GM23248 (cell line): ENCODE data around the gene TMEM132C. TPM values are rescaled to one million over a fixed set of nuclear protein-coding genes. Genes with fewer than 3 reads are reported as not detected.

Experiments used
- DNase-seq: peaks from one replicate; pipeline ENCODE4 v3.0.0-alpha.2; 2015
- H2AFZ ChIP-seq: fragments of 200-600 bp; sonication (generic); 2 replicates; pipeline ENCODE4 v1.6.1; 2016; ENCODE audit warnings: antibody characterized with exemption
- H3F3A ChIP-seq: fragments of 200-600 bp; sonication (generic); 2 replicates; pipeline ENCODE4 v1.6.1; 2016; ENCODE audit warnings: mild to moderate bottlenecking, antibody characterized with exemption, mixed run types; ENCODE audit not compliant: insufficient read depth
- H3K27ac ChIP-seq: fragments of 200-600 bp; sonication (generic); 2 replicates; pipeline ENCODE4 v1.5.1; 2016; ENCODE audit warnings: mild to moderate bottlenecking
- H3K27me3 ChIP-seq: fragments of 200-600 bp; sonication (generic); replicated peaks from 2 replicates; pipeline ENCODE4 v1.6.1; 2016; ENCODE audit warnings: mild to moderate bottlenecking; ENCODE audit not compliant: insufficient read depth
- H3K36me3 ChIP-seq: fragments of 200-600 bp; sonication (generic); 2 replicates; pipeline ENCODE4 v1.6.1; 2016; ENCODE audit warnings: low read depth, mild to moderate bottlenecking
- H3K4me1 ChIP-seq: fragments of 200-600 bp; sonication (generic); 2 replicates; pipeline ENCODE4 v1.6.1; 2016; ENCODE audit warnings: mild to moderate bottlenecking; ENCODE audit not compliant: insufficient read depth
- H3K4me2 ChIP-seq: fragments of 200-600 bp; sonication (generic); one replicate; pipeline ENCODE4 v1.6.1; 2016; ENCODE audit warnings: mild to moderate bottlenecking; ENCODE audit not compliant: unreplicated experiment
- H3K4me3 ChIP-seq: fragments of 200-600 bp; sonication (generic); 2 replicates; pipeline ENCODE4 v1.5.1; 2016; ENCODE audit warnings: mild to moderate bottlenecking
- H3K79me2 ChIP-seq: fragments of 200-600 bp; sonication (generic); 2 replicates; pipeline ENCODE4 v1.6.1; 2016; ENCODE audit warnings: mild to moderate bottlenecking; ENCODE audit not compliant: insufficient read depth
- H3K9ac ChIP-seq: fragments of 200-600 bp; sonication (generic); 2 replicates; pipeline ENCODE4 v1.6.1; 2016; ENCODE audit warnings: mild to moderate bottlenecking
- H3K9me2 ChIP-seq: fragments of 200-600 bp; sonication (generic); 2 replicates; pipeline ENCODE4 v1.6.1; 2016; ENCODE audit warnings: mixed run types, mild to moderate bottlenecking, moderate library complexity; ENCODE audit not compliant: insufficient read depth
- H3K9me3 ChIP-seq: fragments of 200-600 bp; sonication (generic); one replicate; pipeline ENCODE4 v1.6.1; 2017; ENCODE audit warnings: low read depth
- H4K20me1 ChIP-seq: fragments of 200-600 bp; sonication (generic); 2 replicates; pipeline ENCODE4 v1.6.0; 2016; ENCODE audit not compliant: insufficient read depth
- EZH2 ChIP-seq: fragments of 200-600 bp; sonication (generic); IDR thresholded peaks from 2 replicates; pipeline ENCODE4 v1.6.1; 2018; ENCODE audit warnings: antibody characterized with exemption, mild to moderate bottlenecking; ENCODE audit not compliant: insufficient read depth, poor library complexity, severe bottlenecking
- EZH2phosphoT487 ChIP-seq: fragments of 200-600 bp; sonication (generic); IDR thresholded peaks from 2 replicates; pipeline ENCODE4 v1.6.1; 2018; ENCODE audit warnings: antibody characterized with exemption, moderate library complexity, mild to moderate bottlenecking, low read depth; ENCODE audit not compliant: insufficient read depth
- WGBS, 2 experiments: methylation state at CpG; one replicate each; pipeline ENCODE4 v1.1.6; 2015 to 2017; ENCODE audit warnings: low lambda C conversion rate in 2 of 2, low coverage in 1 of 2; ENCODE audit errors: missing lambda C conversion rate in 2 of 2; 5-methylcytosine and 5-hydroxymethylcytosine counted together
- in situ Hi-C: fragments of 300-500 bp; cut with MboI; formaldehyde crosslinking; loops from 2 replicates; pipeline ENCODE4 v1.15.0; 2020
- polyA plus RNA-seq: library from polyadenylated mRNA; unstranded; fragments of >200 nt; fragmentation: Nextera tagmentation; extraction: Ambion mirVana; gene quantifications from 2 replicates; pipeline ENCODE4 v1.2.1, GENCODE V29; 2016
- total RNA-seq: library from RNA; depleted of rRNA; stranded (reverse); fragments of >200 nt; shearing (Covaris generic); gene quantifications from 2 replicates; pipeline ENCODE4 v1.2.3, GENCODE V29; 2014

The TMEM132C gene
- total and polyA plus RNA-seq, 2 experiments from 2014 or later = not detected

DNA sequence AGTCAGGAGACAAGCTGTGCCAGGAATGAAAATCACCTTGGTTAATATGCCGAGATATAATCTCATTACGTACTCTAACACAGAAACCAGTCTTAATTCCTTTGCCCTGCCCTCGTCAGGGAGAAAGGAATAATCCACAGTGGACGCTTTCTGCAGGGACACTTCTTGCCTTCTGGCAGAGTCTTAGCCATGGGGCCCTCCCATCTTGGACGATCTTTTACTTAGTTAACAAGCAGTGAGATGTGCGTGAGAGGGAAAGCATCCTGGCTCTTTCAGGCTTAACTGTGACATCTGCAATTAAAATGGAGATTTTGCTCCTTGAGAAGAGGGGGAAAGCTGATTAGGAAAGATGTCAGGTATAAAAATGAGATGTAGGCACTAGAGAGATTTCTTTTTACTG is 246.4 kb downstream of the TMEM132C start:
- no peaks in the 10 kb centered on the region for H3K9me3 ChIP-seq
- H3K4me3 ChIP-seq = no peak overlapping the region
- in situ Hi-C loops = no loop called here
- 5 to 6% methylated on average over 6 of the region's 6 CpGs for WGBS, 2 experiments
- no peak for DNase-seq
- H3K4me1 ChIP-seq = no peaks in the 10 kb centered on the region
- H3K27me3 ChIP-seq = no peaks in the 10 kb centered on the region
- no peaks in the 10 kb centered on the region for H4K20me1 ChIP-seq
- H3K4me2 ChIP-seq = no peak overlapping the region
- H3K27ac ChIP-seq = no peak overlapping the region
- H3F3A ChIP-seq = no peaks in the 10 kb centered on the region
- H3K9me2 ChIP-seq = no peaks in the 10 kb centered on the region
- TF ChIP-seq EZH2 (no peak), EZH2phosphoT487 (no peak)
- H3K9ac ChIP-seq = no peak overlapping the region
- no peak overlapping the region for H2AFZ ChIP-seq
- H3K79me2 ChIP-seq = no peaks in the 10 kb centered on the region
- no peaks in the 10 kb centered on the region for H3K36me3 ChIP-seq

DNA sequence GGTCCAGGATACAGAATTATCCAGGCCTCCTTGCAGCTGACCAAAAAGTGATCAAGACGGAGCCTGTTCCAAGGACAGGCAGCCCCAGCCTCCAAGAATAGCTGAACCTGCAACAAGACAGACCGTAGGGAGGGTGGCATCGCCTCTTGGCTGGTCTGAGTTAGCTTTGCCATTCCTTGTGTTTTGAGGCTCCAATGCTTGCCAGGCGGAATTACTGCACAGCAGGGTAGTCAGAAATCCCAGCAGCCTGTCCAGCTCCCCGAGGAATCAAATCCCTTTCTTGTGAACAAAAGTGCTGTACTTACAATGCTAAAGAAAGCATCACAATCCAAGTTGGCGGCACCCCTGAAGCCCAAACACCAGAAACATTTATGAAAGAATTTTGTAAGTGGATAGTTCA is 246.9 kb downstream of the TMEM132C start:
- WGBS, 2 experiments = 3% methylated on average over 6 of the region's 6 CpGs
- in situ Hi-C loops = no loop called here
- no peak for TF ChIP-seq EZH2phosphoT487
- no peak for TF ChIP-seq EZH2

DNA sequence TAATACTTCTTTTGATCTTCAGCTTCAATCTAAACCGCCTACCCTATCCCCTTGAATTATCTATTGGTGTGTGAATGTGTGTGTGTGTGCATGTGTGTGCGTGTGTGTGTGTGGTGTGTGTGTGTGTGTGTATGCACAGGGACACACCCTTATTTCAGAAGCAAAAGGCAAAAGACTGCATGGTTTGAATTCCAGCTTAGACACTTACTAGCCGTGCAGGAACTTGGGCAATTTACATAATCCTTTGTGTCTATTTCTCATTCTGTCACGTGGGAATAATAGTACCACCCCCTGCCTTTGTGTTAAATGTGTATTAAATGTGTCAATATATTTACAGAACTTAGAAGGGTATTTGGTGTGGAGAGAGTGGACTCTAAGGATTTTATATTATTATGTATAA is 251.7 kb downstream of the TMEM132C start:
- WGBS, 2 experiments = 35 to 45% methylated on average over 4 of the region's 4 CpGs
- no peak overlapping the region for H3K9ac ChIP-seq

More for the DNA sequence above, 246.9 kb downstream of the TMEM132C start:
- Histone ChIP-seq H4K20me1 (no peaks in the 10 kb centered on the region), H3F3A (no peaks in the 10 kb centered on the region), H3K4me2 (no peak overlapping the region), H3K27ac (no peak overlapping the region), H3K9me2 (no peaks in the 10 kb centered on the region), H3K27me3 (no peaks in the 10 kb centered on the region), H3K36me3 (no peaks in the 10 kb centered on the region), H3K4me3 (no peak overlapping the region), H3K9me3 (no peaks in the 10 kb centered on the region), H3K9ac (no peak overlapping the region), H2AFZ (no peak overlapping the region), H3K4me1 (no peaks in the 10 kb centered on the region), H3K79me2 (no peaks in the 10 kb centered on the region)
- DNase-seq = no peak

DNA sequence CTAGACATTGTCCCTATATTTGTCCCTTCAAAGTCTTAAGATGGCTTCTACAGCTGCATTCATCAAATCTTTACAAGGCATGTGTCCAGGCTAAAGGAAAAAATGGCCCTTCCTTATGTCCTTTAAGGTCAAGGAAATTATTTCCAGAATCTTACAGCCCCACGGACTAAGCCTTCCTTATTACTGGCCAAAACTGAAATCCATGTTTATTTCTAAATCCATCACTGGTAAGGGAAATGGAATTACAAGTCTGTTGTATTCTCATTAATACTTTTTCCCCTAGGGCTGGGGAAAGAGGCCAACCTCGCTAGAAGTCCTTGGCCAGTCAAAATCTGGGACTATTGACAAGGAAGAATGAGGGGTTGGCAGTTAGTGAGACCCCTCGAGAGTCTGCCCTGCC is 252.5 kb downstream of the TMEM132C start:
- no peaks in the 10 kb centered on the region for H3K4me1 ChIP-seq
- no peaks in the 10 kb centered on the region for H3K9me3 ChIP-seq
- WGBS, 2 experiments = 0 to 1% methylated on average over 3 of the region's 3 CpGs
- H3K9ac ChIP-seq = no peak overlapping the region
- H3K27me3 ChIP-seq = no peaks in the 10 kb centered on the region
- TF ChIP-seq EZH2 (no peak), EZH2phosphoT487 (no peak)
- no peaks in the 10 kb centered on the region for H3K79me2 ChIP-seq
- H4K20me1 ChIP-seq = no peaks in the 10 kb centered on the region
- H3F3A ChIP-seq = no peaks in the 10 kb centered on the region
- H3K4me3 ChIP-seq = no peak overlapping the region
- DNase-seq = no peak
- H2AFZ ChIP-seq = no peak overlapping the region
- H3K9me2 ChIP-seq = no peaks in the 10 kb centered on the region
- H3K4me2 ChIP-seq = no peak overlapping the region
- in situ Hi-C loops = no loop called here
- no peaks in the 10 kb centered on the region for H3K36me3 ChIP-seq
- no peak overlapping the region for H3K27ac ChIP-seq

More for the DNA sequence above, 251.7 kb downstream of the TMEM132C start:
- TF ChIP-seq EZH2 (no peak), EZH2phosphoT487 (no peak)
- no peaks in the 10 kb centered on the region for H3K9me3 ChIP-seq
- in situ Hi-C loops = no loop called here
- no peaks in the 10 kb centered on the region for H3K4me1 ChIP-seq
- no peak overlapping the region for H3K27ac ChIP-seq
- no peaks in the 10 kb centered on the region for H3K36me3 ChIP-seq
- no peak overlapping the region for H3K4me3 ChIP-seq
- no peak overlapping the region for H3K4me2 ChIP-seq
- H3K9me2 ChIP-seq = no peaks in the 10 kb centered on the region
- H2AFZ ChIP-seq = no peak overlapping the region
- H4K20me1 ChIP-seq = no peaks in the 10 kb centered on the region
- H3K27me3 ChIP-seq = no peaks in the 10 kb centered on the region
- H3K79me2 ChIP-seq = no peaks in the 10 kb centered on the region
- no peaks in the 10 kb centered on the region for H3F3A ChIP-seq
- DNase-seq = no peak

DNA sequence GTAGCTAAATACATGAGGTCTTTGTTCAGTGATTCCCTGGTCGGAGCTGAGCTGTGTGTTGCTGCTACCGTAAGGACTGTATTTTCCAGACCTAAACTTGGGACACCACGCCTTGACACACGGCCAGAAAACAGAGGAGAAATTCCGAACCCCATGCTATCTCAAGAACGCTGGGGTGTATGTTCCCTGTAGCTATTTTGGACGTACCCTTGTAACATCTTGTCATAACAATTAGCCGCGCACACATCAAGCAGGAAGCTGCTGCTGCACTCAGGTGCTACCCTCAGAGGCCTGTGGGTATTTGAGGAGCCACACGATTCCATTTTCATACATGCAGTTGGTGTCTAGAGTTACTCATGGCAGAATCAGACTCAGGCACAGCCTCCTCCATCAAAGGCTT is 255.0 kb downstream of the TMEM132C start:
- Histone ChIP-seq H3K4me2 (no peak overlapping the region), H2AFZ (no peak overlapping the region), H3K36me3 (no peaks in the 10 kb centered on the region), H3K4me3 (no peak overlapping the region), H3K9ac (no peak overlapping the region), H3F3A (no peaks in the 10 kb centered on the region), H3K9me2 (no peaks in the 10 kb centered on the region), H3K27ac (no peak overlapping the region), H3K9me3 (no peaks in the 10 kb centered on the region), H3K79me2 (no peaks in the 10 kb centered on the region), H3K4me1 (no peaks in the 10 kb centered on the region), H3K27me3 (no peaks in the 10 kb centered on the region), H4K20me1 (no peaks in the 10 kb centered on the region)
- TF ChIP-seq EZH2phosphoT487 = no peak
- no peak for TF ChIP-seq EZH2
- in situ Hi-C loops = no loop called here
- WGBS, 2 experiments = 35 to 39% methylated on average over 10 of the region's 10 CpGs
- DNase-seq = no peak
